ENCODE results near the gene BRINP1.

Gene BRINP1

DNA sequence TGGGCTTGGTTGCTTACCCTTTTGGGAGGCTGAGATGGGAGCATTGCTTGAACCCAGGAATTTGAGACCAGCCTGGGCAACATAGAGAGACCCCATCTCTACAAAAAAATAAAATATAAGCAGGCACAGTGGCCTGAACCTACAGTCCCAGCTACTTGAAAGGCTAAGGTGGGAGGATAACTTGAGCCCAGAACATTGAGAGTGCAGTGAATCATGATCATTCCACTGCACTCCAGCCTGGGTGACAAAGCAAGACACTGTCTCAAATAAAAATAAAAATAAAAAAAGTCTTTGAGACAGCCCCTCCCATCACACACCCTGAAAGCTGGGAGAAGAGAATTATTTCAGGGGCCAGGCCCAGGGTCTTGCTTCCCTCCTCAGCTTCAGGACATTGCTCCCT lies 251.8 kb downstream of the BRINP1 start (continued):
- TF ChIP-seq ZBTB11 (tag by site-specific recombination; conservative IDR thresholded peaks at IDR 0.05; ENCODE audit: low read depth) (no peak), ZNF600 (tag by site-specific recombination; IDR thresholded peaks at IDR 0.05) (no peak), ZNF558 (tag by site-specific recombination; IDR thresholded peaks at IDR 0.05) (no peak), ZNF623 (tag by site-specific recombination; IDR thresholded peaks at IDR 0.05) (no peak), ZNF221 (tag by site-specific recombination; IDR thresholded peaks at IDR 0.05; ENCODE audit: borderline replicate concordance) (no peak), ZNF747 (tag by site-specific recombination; IDR thresholded peaks at IDR 0.05) (no peak), ZNF184 (tag by site-specific recombination; IDR thresholded peaks at IDR 0.05) (no peak), TCF7L2 (IDR thresholded peaks at IDR 0.05; ENCODE audit: borderline replicate concordance, low read depth, low read length) (no peak), ZNF266 (tag by site-specific recombination; IDR thresholded peaks at IDR 0.05; ENCODE audit: low read depth) (no peak), ZNF169 (tag by site-specific recombination; IDR thresholded peaks at IDR 0.05) (no peak), ZNF324 (tag by site-specific recombination; IDR thresholded peaks at IDR 0.05) (no peak), GLI2 (tag by site-specific recombination; IDR thresholded peaks at IDR 0.05; ENCODE audit: borderline replicate concordance, low read depth) (no peak), ZNF654 (tag by site-specific recombination; IDR thresholded peaks at IDR 0.05; ENCODE audit: low read depth) (no peak), CTCF (tag by site-specific recombination; IDR thresholded peaks at IDR 0.05) (no peak), ZNF138 (tag by site-specific recombination; IDR thresholded peaks at IDR 0.05; ENCODE audit: borderline replicate concordance) (no peak)
- TF ChIP-seq, protein P1, sequence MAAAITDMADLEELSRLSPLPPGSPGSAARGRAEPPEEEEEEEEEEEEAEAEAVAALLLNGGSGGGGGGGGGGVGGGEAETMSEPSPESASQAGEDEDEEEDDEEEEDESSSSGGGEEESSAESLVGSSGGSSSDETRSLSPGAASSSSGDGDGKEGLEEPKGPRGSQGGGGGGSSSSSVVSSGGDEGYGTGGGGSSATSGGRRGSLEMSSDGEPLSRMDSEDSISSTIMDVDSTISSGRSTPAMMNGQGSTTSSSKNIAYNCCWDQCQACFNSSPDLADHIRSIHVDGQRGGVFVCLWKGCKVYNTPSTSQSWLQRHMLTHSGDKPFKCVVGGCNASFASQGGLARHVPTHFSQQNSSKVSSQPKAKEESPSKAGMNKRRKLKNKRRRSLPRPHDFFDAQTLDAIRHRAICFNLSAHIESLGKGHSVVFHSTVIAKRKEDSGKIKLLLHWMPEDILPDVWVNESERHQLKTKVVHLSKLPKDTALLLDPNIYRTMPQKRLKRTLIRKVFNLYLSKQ (tag by site-specific recombination; IDR thresholded peaks at IDR 0.05; ENCODE audit: borderline replicate concordance) = no peak
